ENCODE results near the gene EFCAB11. TPM values are rescaled to one million over a fixed set of nuclear protein-coding genes. Genes with fewer than 3 reads are reported as not detected.

EFCAB11 gene
- polyA plus RNA-seq, 1 experiment = 2.2 TPM

- H3K36me3 ChIP-seq (ENCODE audit: control insufficient read depth, insufficient read depth, low read length) = peaks cover 1% of the 10 kb centered on the region; the same call in 1 of the 2 replicates
- H3K27me3 ChIP-seq (ENCODE audit: control insufficient read depth, insufficient read depth, low read length) = no peaks in the 10 kb centered on the region
- ChIA-PET POLR2A (no interaction called here), CTCF (interaction anchor here (1.1 to 1.3 kb wide), 2 partner anchors 892 to 906 kb away, joined by 3 to 6 read pairs; no protein-coding TSS in a partner anchor)
- no peak for TF ChIP-seq CTCF (IDR thresholded peaks at IDR 0.05; ENCODE audit: insufficient read depth, low read depth, low read length)
- DNase-seq (ENCODE audit: low read depth) = no peak
- no peak overlapping the region for H3K4me3 ChIP-seq (ENCODE audit: low read depth, low read length)
Observed at GRCh38 chr14:89933002-89933401, 21.5 kb downstream of the EFCAB11 start.

GRCh38 chr14:89927186-89927865 lies 27.2 kb downstream of the EFCAB11 start:
- no peaks in the 10 kb centered on the region for H3K27me3 ChIP-seq (ENCODE audit: control insufficient read depth, insufficient read depth, low read length)
- TF ChIP-seq CTCF (IDR thresholded peaks at IDR 0.05; ENCODE audit: insufficient read depth, low read depth, low read length) = no peak
- peaks cover 1% of the 10 kb centered on the region; the same call in 1 of the 2 replicates for H3K36me3 ChIP-seq (ENCODE audit: control insufficient read depth, insufficient read depth, low read length)
- POLR2A ChIA-PET = no interaction called here
- no peak for DNase-seq (ENCODE audit: low read depth)
- no peak overlapping the region for H3K4me3 ChIP-seq (ENCODE audit: low read depth, low read length)
- CTCF ChIA-PET = interaction anchor here (0.7 to 5.7 kb wide), 2 partner anchors 11 to 1584 kb away, joined by 3 to 38 read pairs; no protein-coding TSS in a partner anchor

GRCh38 chr14:89926694-89927093 lies 27.8 kb downstream of the EFCAB11 start:
- ChIA-PET POLR2A (interaction anchor here (0.5 kb wide), 1 partner anchor 29 kb away, joined by 3 read pairs; the partner anchor contains the start of gene TDP1), CTCF (interaction anchor here (0.7 to 5.7 kb wide), 2 partner anchors 12 to 1583 kb away, joined by 3 to 38 read pairs; no protein-coding TSS in a partner anchor)
- H3K27me3 ChIP-seq (ENCODE audit: control insufficient read depth, insufficient read depth, low read length) = no peaks in the 10 kb centered on the region
- no peak for DNase-seq (ENCODE audit: low read depth)
- peaks cover 1% of the 10 kb centered on the region; the same call in 1 of the 2 replicates for H3K36me3 ChIP-seq (ENCODE audit: control insufficient read depth, insufficient read depth, low read length)
- H3K4me3 ChIP-seq (ENCODE audit: low read depth, low read length) = no peak overlapping the region
- TF ChIP-seq CTCF (IDR thresholded peaks at IDR 0.05; ENCODE audit: insufficient read depth, low read depth, low read length) = no peak

- POLR2A ChIA-PET = no interaction called here
- Histone ChIP-seq H3K36me3 (ENCODE audit: control insufficient read depth, insufficient read depth, low read length) (no peaks in the 10 kb centered on the region), H3K4me3 (ENCODE audit: low read depth, low read length) (no peak overlapping the region), H3K27me3 (ENCODE audit: control insufficient read depth, insufficient read depth, low read length) (no peaks in the 10 kb centered on the region)
- TF ChIP-seq CTCF (IDR thresholded peaks at IDR 0.05; ENCODE audit: insufficient read depth, low read depth, low read length) = no peak
- CTCF ChIA-PET = interaction anchor here (0.9 kb wide), 2 partner anchors 15 to 898 kb away, joined by 3 read pairs; no protein-coding TSS in a partner anchor
- DNase-seq (ENCODE audit: low read depth) = no peak
Observed at GRCh38 chr14:89924268-89924667, 30.3 kb downstream of the EFCAB11 start.

- Histone ChIP-seq H3K4me3 (ENCODE audit: low read depth, low read length) (no peak overlapping the region), H3K36me3 (ENCODE audit: control insufficient read depth, insufficient read depth, low read length) (no peaks in the 10 kb centered on the region), H3K27me3 (ENCODE audit: control insufficient read depth, insufficient read depth, low read length) (no peaks in the 10 kb centered on the region)
- no peak for TF ChIP-seq CTCF (IDR thresholded peaks at IDR 0.05; ENCODE audit: insufficient read depth, low read depth, low read length)
- DNase-seq (ENCODE audit: low read depth) = peak; percentile 39
- ChIA-PET CTCF (interaction anchor here (0.5 to 1.8 kb wide), 4 partner anchors 17 to 1295 kb away, joined by 3 to 8 read pairs (median 3); no protein-coding TSS in a partner anchor), POLR2A (no interaction called here)
Observed at GRCh38 chr14:89922031-89922907, 32.3 kb downstream of the EFCAB11 start.
